GM19193 (cell line): ENCODE data around the gene MACROH2A1.

Experiments used
- POLR2A ChIP-seq: IDR thresholded peaks from 4 replicates; pipeline ENCODE4 v1.6.1; 2011; ENCODE audit not compliant: insufficient read depth, insufficient read length; ENCODE audit errors: extremely low read depth

Gene MACROH2A1

GRCh38 chr5:135303582-135304173 is 95.4 kb downstream of the MACROH2A1 start:
- no peak for TF ChIP-seq POLR2A

GRCh38 chr5:135296900-135297816 is 101.9 kb downstream of the MACROH2A1 start:
- no peak for TF ChIP-seq POLR2A

- TF ChIP-seq POLR2A: no peak
Observed at GRCh38 chr5:135295852-135296251, 103.2 kb downstream of the MACROH2A1 start.

GRCh38 chr5:135294793-135295192 is 104.2 kb downstream of the MACROH2A1 start:
- no peak for TF ChIP-seq POLR2A

- no peak for TF ChIP-seq POLR2A
Observed at GRCh38 chr5:135289651-135290050, 109.4 kb downstream of the MACROH2A1 start.

- TF ChIP-seq POLR2A: no peak
Observed at GRCh38 chr5:135287551-135287950, 111.5 kb downstream of the MACROH2A1 start.
